NCI-H187 treated with DMSO at 0.1 percent for 48 hours (cell line): ENCODE measurements around the gene IPO11.

Experiments
- DNase-seq: peaks from one replicate; lab custom pipeline; 2025; lab: John Stamatoyannopoulos, UW

IPO11 gene

DNA sequence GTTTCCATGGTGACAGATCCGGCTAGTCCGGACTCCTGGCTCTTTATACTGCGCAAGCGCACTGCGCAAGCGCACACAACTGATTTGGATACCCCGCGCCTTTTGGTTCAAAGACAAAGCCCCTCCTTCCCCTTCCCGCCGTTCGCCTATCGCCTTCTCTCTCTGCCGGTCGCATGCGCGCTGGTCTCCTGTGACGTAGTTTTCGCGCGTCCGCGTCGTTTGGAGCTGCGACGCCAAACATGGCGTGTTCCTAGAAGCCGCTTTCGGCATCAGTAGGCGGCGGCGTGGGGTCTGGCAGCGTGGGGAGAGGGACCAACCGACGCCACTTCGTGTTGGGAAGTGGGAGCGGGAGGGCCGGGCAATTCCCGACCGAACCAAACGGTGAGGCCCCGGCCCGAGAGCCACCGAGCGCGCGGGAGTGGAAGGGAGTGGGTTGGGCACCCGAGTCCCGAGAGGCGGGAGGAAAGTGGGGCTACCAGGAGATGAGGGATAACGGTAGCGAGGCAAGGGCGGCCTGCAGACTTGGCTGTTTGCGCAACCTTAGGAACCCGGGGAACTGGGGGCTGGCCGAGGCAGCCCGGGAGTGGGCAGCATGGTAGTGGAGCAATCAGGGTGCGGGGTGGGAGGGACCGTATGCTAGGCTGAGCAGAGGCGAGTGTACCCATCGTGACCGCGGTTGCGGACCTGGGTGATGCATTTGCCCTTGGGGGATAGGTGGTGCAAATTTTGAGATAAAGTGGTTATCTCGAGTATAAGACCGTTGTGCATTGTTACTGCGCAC is at the start of gene IPO11:
IPO11 (plus strand) TSS at position 215 of the 781 bp plus-strand sequence. CDS start 24,517 bp downstream, outside the sequence.
- DNase-seq: peak; percentile 97

DNA sequence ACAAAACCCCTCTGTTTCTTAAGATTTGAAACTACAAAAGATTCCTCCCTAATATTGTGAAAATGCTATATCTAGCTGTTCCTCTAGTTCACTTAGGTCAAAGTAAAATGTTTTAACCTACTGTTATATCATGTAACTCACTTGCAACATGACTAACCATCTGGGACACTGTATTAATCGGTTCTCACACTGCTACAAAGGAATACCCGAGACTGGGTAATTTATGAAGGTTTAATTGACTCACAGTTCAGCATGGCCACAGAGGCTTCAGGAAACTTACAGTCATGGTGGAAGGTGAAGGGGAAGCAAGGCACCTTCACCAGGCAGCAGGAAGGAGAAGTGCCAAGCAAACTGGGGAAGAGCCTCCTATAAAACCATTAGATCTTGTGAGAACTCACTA is 43.5 kb upstream of the IPO11 start:
- no peak for DNase-seq

- DNase-seq: no peak
Measured at GRCh38 chr5:62371409-62371808, 41.2 kb upstream of the IPO11 start.

DNA sequence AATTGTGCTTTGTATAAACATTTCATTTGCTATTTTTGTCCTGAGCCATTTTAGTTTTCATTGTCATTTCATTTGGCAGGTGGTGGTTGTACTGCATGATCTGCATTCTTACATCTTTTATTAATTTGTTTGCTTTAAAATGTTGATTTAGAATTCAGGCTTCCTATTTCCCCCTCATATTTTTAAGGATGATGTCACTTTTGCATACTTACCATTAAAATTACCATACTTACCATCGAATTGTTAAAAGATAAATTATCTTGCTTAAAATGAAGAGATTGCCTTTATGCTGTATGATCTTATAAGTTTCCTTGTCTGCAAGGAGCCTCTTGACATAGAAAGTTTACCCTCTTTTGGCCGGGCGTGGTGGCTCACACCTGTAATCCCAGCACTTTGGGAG is 40.0 kb upstream of the IPO11 start:
- no peak for DNase-seq

DNA sequence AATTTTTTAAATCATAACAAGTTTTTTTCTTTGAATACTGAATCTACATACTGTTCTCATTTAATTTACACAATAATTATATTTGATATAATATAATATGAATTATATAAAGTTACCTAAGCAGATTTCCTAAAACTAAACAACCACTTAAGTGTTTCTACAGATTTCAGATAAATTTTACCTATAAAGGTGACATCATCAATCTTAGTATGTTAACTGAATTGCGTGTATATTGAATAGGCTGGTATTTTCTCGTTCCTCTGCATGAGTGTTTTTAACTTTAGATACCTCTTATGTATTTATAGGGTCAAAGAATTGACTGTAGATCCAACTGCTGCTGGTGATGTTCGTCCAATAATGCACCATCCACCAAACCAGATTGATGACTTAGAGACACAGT is 39.2 kb upstream of the IPO11 start:
- DNase-seq: no peak

DNA sequence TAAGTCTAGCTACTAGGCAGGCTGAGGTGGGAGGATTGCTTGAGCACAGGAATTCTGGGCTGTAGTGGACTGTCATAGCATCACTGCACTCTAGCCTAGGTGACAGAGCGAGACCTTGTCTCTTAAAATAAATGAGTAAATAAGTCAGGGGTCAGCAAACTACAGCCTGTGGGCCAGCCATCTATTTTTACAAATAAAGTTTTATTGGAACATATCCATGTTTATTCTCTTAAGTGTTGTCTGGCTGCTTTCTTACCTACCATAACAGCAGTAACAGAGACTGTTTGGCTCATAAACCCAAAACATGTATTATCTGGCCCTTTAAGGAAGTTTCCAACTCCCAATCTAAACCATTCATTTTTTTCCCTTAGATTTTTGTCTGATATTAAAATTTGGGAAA is 38.5 kb upstream of the IPO11 start:
- DNase-seq: no peak

DNA sequence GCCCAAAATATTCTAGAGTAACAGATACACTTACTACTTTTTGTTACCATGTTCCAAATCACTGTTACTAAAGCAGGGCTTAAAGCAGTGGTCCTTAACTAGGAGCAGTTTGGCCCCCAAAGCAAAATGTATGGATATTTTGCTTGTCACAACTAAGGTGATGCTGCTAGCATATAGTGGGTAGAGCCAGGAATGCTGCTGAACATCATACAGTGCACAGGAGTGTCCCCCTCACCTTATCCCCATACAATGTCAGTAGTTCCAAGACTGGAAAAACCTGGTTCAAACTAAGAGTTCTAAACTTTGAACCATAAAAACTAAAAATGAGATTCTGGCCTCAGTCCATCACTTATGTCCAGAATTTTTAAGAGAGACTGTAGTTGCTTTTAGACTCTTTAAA is 36.9 kb upstream of the IPO11 start:
- no peak for DNase-seq

DNA sequence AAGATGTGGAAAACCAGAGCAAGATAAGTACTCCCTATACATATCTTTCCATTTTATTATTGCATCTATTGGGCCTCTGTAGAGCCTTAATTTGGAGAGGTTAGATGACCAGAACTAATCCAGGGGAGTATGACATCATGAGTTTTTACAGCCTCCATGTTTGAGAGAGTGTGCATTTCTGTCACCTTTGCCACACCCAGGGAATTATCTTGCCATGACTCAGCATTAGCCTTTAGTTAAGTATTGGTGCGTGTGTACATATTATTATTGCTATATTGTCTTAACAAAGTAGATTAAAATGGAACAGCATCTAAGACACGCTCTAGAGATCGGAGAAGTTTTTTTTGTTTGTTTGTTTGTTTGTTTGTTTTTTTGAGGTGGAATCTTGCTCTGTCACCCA is 36.5 kb upstream of the IPO11 start:
- no peak for DNase-seq

DNA sequence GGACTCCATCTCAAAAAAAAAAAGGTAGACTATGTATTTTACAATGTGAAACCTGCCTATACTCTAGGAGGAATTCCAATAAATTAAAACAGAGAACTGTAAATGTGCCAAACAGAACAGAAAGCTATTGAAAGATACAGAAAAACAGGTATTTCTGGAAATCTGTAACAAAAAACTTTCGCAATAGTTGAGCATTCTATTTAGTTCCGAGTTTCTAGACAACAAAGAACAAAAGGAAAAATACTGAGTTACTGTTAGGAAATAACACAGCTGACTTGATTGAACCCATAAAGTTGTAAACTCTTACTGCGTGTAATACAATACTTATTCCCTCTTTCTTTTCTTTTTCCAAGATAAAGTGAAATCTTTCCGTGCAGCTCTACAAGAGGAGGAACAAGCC is 27.4 kb upstream of the IPO11 start:
- DNase-seq: no peak

GRCh38 chr5:62385816-62386400 is 26.7 kb upstream of the IPO11 start:
- DNase-seq: no peak

- DNase-seq: no peak
Measured at GRCh38 chr5:62386824-62387223, 25.7 kb upstream of the IPO11 start.

DNA sequence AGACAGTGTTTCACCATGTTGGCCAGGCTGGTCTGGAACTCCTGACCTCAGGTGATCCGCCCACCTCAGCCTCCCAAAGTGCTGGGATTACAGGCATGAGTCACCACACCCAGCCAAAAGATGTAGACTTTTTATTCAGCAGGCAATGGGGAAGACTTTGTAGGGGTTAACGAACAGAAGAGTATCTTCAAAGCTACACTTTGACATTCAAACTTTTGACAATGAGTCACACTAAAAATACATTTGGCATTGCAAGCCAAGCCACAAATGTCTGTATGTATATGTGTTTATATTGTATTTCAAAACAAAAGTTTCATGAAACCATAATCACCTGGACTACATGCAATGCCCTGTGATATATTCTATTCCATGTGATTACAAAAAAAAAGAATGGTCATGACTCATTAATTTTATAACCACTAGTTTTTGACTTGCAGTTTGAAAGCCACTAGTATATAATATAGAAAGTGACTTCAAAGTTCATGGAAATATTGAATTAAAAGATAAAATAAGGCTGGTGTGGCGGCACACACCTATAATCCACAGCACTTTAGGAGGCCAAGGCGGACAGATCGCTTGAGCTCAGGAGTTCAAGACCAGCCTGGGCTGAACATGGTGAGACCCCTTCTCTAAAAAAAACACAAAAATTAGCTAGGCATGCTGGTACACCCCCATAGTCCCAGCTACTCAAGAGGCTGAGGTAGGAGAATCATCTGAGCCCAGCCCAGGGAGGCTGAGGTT is 17.2 kb upstream of the IPO11 start:
- no peak for DNase-seq

DNA sequence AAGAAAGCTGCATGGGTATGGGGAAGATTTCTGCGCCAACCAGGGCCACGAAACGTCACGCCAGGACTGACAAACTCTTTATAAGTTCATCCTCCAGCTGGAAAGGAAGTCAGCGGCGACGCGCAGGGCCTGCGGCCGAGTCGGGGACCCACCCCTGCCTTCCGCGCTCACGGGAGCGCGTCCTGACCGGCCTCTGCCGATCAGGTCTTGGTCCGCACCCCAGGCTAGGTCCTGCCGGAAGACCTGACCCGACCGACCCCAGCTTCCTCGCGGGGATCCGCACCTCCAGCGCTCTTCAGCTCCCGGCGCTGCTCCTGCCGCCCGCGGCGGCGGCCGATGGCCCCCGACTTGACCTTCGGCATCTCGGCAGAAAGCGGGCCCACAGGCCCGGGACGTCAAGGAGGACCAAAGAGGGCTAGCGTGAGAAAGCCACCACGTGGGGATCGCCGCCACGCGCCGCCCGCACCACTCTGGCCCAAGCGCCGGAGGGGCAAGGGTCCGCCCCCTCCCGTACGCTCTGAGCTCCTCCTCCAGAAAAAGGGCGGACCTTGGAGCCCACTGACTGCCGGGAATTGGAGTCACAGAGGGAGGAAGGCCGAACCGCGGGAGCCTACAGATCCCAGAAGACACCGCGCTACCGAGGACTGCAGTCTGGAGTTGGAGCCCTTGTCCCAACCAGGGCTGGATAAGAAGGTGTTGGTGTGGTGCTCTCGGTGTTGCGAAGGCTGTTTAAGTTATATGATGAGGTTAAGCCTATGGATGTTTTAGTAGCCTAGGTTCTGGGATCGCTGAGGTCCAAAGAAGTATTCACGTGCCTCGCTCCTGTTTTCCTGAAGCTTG is 8.9 kb upstream of the IPO11 start, which contains the start of gene DIMT1:
DIMT1 (minus strand) TSS at position 495 of the 840 bp plus-strand sequence; CDS start at position 362, 133 bp downstream.
- peak; percentile 97 for DNase-seq

DNA sequence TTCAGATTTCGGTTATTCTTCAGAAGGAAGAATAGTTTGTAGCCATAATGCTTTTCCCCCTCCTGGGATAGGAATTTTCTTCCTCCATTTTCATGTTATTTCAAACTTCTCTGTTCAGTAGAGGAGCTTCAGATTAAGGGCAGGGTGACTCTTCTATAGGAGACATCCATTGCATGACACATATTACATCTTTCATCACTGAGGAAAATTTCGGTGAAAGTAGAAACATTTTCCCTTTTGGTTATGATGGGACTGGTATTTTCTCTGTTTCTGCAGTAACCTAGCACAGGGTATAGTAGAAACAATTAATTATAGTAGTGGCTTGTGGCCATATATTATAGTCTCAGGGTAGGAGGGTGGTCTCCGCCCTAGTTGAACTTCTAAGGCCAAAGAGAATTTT is 1.1 kb downstream of the IPO11 start:
- DNase-seq: no peak

DNA sequence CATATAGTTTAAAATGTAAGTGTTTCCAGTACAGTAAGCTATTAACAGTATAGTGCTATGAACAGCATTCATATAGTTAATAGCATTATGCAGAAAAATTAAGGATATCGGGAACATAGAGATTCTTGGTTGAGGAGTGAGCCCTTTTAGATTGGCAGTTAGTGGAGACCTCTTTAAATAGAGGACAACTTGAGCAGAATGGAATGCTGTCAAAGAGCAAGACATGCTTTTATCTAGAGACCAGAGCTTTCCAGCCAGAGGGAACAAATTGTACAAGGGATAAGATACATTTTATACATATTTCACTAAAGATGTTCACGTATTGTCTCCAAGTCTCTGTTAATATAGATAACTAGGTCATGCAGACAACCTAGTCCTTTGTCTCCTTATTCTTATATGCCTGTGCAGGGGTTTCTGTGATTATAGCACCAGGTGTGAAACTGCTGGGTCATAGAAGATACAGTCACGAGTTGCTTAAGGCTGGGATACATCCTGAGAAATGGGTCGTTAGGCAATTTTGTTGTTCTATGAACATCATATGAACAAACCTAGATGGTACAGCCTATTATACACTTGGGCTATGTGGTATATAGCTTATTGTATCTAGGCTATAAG is 6.0 kb downstream of the IPO11 start:
- no peak for DNase-seq

DNA sequence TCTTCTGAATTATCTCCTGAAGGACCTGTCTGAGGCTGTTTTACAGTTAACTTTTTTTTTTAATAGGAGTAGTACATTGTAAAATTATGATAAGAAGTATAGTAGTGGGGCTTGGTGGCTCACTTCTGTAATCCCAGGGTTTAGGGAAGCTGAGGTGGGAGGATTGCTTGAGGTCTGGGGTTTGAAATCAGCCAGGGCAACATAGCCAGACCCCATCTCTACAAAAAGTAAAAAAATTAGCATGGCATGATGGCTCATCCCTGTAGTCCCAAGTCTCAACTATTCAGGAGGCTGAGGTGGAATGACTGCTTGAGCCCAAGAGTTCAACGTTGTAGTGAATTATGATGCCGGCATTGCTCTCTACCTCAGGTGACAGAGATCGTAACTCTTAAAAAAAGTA is 7.0 kb downstream of the IPO11 start:
- no peak for DNase-seq

- DNase-seq: no peak
Measured at GRCh38 chr5:62421414-62421813, 8.9 kb downstream of the IPO11 start.

- no peak for DNase-seq
Measured at GRCh38 chr5:62424763-62425162, 12.2 kb downstream of the IPO11 start.

DNA sequence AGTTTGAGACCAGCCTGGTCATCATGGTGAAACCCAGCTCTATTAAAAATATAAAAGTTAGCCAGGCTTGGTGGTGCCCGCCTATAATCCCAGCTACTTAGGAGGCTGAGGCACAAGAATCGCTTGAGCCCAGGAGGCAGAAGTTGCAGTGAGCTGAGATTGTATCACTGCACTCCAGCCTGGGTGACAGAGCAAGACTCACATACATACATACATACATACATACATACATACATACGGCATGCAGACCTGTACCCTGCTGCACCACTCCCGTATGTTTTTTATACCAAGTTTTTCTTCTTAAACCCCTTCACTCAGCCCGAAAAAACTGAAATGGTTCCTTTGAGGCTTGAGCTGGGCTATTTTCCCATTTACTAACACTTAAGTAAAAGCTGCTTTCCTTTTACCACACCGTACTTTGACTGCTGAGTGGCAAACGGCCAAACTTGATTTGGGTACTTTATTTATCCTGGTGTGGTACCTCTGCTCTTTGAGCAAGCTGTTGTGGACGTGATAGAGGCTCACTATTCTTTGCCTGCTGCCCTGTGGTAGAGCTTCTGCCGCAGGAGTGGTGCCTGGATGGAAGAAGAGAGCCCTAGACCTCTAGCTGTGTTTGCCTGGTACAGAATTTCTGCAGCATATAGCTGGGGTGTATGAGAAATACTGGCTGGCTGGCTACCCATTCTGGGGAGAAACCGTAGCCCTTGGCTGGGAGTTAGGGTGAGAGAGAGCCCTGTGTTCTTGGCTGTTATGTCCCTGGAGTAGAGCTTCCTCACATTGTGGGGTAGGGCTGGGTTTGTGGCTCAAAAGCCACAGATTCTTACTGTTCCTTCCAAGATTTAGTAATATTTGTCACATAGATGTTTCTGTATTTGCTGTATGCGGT is 19.4 kb downstream of the IPO11 start:
- DNase-seq: no peak

DNA sequence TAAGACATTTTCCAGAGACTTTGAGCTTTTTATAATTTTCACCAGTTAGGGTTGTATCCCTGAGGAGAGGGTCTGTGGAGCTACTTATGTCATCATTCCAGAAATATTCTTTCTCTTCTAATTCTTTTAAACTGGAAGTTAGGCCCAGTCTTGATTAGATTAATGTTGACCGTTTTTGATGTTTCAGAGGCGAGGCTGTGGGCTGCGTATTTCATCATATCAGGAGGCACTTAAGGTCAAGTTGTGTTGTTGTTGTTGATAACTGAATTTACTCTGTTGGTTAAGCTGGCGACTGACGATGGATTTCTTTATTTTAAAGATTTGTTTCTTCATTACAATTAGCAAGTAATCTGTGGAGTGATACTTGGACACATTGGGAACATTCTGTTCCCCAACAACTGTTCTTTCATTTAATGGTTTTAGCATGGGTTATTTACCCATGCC is 20.1 kb downstream of the IPO11 start:
- DNase-seq: no peak

DNA sequence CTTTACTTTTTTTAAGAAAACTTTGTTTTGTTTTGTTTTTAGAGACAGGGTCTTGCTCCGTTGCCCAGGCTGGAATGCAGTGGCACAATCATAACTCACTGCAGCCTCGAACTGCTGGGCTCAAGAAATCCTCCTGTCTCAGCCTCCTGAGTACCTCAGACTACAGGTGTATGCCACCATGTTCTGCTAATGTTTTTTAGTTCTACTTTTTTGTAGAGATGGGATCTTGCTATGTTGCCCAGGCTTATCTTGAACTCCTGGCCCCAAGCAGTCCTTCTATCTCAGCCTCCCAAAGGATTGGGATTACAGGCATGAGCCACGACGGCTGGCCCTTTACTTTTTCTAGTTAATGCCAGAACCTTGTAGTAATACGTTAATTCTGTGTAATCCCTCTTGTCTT is 36.0 kb downstream of the IPO11 start:
- DNase-seq: no peak
